ENCODE data around the gene TCEA2. TPM values are rescaled to one million over a fixed set of nuclear protein-coding genes. Genes with fewer than 3 reads are reported as not detected.

The TCEA2 gene
- polyA plus RNA-seq, 3 donors, result 15.7 to 24.3 (median 16.0) TPM

DNA sequence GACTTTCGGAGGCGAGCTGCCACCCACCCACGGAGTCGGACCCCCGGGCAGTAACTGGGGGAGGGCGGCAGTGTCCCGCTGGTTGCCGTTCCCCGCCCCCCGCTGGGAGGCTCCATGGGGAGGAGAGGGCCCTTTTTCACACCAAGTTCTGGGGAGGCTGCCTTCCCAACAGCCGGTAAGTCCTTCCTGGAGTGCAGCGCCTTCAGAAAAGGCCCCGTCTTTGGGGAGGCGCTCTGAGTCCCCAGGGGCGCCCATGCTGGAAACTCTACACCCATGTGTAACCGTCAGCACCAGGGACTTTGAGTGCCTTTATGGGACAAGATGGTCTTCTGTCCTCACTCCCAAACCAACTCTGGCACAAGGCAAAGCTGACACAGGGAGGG, 13.1 kb upstream of the TCEA2 start:
- Histone ChIP-seq H3K9ac (ENCODE audit: insufficient read depth, low read length, poor library complexity, severe bottlenecking) (no peak overlapping the region), H3K27ac (ENCODE audit: low read depth in 1 of 2, low read length in 2 of 2) (no peak overlapping the region), H3K79me2 (ENCODE audit: insufficient read depth, low read length) (no peaks in the 10 kb centered on the region), H3K36me3 (replicated peaks in 1 of 2; ENCODE audit: control insufficient read depth in 1 of 2, insufficient read depth in 2 of 2, low read length in 2 of 2) (no peaks in the 10 kb centered on the region), H4K20me1 (ENCODE audit: insufficient read depth, low read length) (no peaks in the 10 kb centered on the region), H3K9me3 (replicated peaks in 1 of 2; ENCODE audit: control insufficient read depth in 1 of 2, insufficient read depth in 1 of 2, low read length in 2 of 2) (peaks cover 0 to 14% of the 10 kb centered on the region in 2 donors), H3K4me3 (replicated peaks in 1 of 3; ENCODE audit: low read depth in 2 of 3, low read length in 3 of 3) (no peak overlapping the region), H3K4me2 (replicated peaks; ENCODE audit: extremely low read depth, low read length, poor library complexity, severe bottlenecking) (peak overlapping the region; percentile 7), H3K27me3 (ENCODE audit: control insufficient read depth in 2 of 2, insufficient read depth in 2 of 2, low read length in 2 of 2) (peaks cover 17 to 61% of the 10 kb centered on the region in 2 donors), H2AFZ (ENCODE audit: insufficient read depth, low read depth, low read length, poor library complexity, severe bottlenecking) (no peak overlapping the region), H3K4me1 (ENCODE audit: control insufficient read depth in 1 of 2, insufficient read depth in 2 of 2, low read length in 2 of 2) (peaks cover 10 to 13% of the 10 kb centered on the region in 2 donors)
- TF ChIP-seq, protein P1, sequence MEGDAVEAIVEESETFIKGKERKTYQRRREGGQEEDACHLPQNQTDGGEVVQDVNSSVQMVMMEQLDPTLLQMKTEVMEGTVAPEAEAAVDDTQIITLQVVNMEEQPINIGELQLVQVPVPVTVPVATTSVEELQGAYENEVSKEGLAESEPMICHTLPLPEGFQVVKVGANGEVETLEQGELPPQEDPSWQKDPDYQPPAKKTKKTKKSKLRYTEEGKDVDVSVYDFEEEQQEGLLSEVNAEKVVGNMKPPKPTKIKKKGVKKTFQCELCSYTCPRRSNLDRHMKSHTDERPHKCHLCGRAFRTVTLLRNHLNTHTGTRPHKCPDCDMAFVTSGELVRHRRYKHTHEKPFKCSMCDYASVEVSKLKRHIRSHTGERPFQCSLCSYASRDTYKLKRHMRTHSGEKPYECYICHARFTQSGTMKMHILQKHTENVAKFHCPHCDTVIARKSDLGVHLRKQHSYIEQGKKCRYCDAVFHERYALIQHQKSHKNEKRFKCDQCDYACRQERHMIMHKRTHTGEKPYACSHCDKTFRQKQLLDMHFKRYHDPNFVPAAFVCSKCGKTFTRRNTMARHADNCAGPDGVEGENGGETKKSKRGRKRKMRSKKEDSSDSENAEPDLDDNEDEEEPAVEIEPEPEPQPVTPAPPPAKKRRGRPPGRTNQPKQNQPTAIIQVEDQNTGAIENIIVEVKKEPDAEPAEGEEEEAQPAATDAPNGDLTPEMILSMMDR (IDR thresholded peaks at IDR 0.05), result no peak
- Mint-ChIP-seq H3K27ac (no peak overlapping the region), H3K27me3 (ENCODE audit: low read depth in 3 of 3) (peaks cover 61 to 85% (median 64%) of the 10 kb centered on the region in 3 donors), H3K4me1 (peaks cover 11% of the 10 kb centered on the region), H3K36me3 (peaks cover 0 to 3% of the 10 kb centered on the region in 2 donors), H3K4me3 (peak overlapping the region in 1 of 2 donors; percentile 46), H3K9me3 (peaks cover 0 to 7% (median 1%) of the 10 kb centered on the region in 7 donors)
- DNase-seq, result no peak
- WGBS (ENCODE audit: insufficient coverage), result 12% methylated on average over 10 of the region's 16 CpGs
- intact Hi-C loops (cut with micrococcal nuclease), result no loop called here

DNA sequence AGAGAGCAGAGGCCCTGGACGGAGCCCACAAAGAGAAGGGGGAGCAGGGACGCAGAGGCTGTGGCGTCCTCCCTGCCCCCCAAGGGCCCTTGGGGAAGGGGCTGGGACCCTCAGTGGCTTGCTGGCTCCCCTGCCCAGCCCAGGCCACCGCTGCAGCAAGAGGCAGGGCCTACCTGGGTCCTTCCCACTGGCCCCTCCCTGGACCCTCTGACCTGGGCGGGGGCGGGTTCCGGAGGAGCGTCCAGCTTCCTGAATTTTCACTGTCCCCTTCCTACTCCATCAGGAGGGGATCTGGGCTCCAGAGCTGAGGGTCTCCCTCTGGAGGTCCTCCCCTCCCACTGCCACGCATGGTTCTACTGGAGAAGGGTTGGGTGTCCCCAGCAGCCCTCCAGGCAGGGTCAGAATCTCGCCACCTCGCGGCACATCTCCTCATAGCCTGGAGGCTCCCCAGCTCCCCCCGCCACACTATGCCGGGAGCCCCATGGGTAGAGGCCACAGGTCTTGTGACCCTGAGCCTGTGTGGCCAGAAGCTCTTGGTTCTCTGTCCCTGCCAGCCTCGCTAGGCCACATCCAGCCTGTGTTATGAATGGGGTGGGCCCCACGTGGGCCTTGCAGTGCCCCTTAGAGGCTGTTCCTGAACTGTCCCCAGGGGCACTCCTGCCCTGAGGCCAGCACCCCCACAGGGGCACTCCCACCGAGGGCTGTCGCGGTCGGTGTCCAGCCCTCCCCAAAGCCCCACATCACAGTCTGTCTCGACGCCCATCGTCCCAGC, 12.6 kb upstream of the TCEA2 start:
- 51% methylated on average over 13 of the region's 23 CpGs for WGBS (ENCODE audit: insufficient coverage)
- H2AFZ ChIP-seq (ENCODE audit: insufficient read depth, low read depth, low read length, poor library complexity, severe bottlenecking), result no peak overlapping the region
- H3K4me2 ChIP-seq (replicated peaks; ENCODE audit: extremely low read depth, low read length, poor library complexity, severe bottlenecking), result no peak overlapping the region
- H3K9ac ChIP-seq (ENCODE audit: insufficient read depth, low read length, poor library complexity, severe bottlenecking), result no peak overlapping the region
- intact Hi-C loops (cut with micrococcal nuclease), result no loop called here
- H3K4me3 Mint-ChIP-seq, result peak overlapping the region in 1 of 2 donors; percentile 65
- no peak overlapping the region for H3K27ac Mint-ChIP-seq
- H3K27me3 Mint-ChIP-seq (ENCODE audit: low read depth in 3 of 3), result peaks cover 61 to 85% (median 63%) of the 10 kb centered on the region in 3 donors
- H3K4me1 ChIP-seq (ENCODE audit: control insufficient read depth in 1 of 2, insufficient read depth in 2 of 2, low read length in 2 of 2), result peaks cover 10 to 13% of the 10 kb centered on the region in 2 donors
- peaks cover 11% of the 10 kb centered on the region for H3K4me1 Mint-ChIP-seq
- H3K9me3 Mint-ChIP-seq, result peaks cover 0 to 7% (median 1%) of the 10 kb centered on the region in 7 donors
- H3K36me3 Mint-ChIP-seq, result peaks cover 0 to 3% of the 10 kb centered on the region in 2 donors
- DNase-seq, result no peak
- H3K79me2 ChIP-seq (ENCODE audit: insufficient read depth, low read length), result no peaks in the 10 kb centered on the region
- H3K36me3 ChIP-seq (replicated peaks in 1 of 2; ENCODE audit: control insufficient read depth in 1 of 2, insufficient read depth in 2 of 2, low read length in 2 of 2), result no peaks in the 10 kb centered on the region
- H3K4me3 ChIP-seq (replicated peaks in 1 of 3; ENCODE audit: low read depth in 2 of 3, low read length in 3 of 3), result no peak overlapping the region
- no peak overlapping the region for H3K27ac ChIP-seq (ENCODE audit: low read depth in 1 of 2, low read length in 2 of 2)
- H4K20me1 ChIP-seq (ENCODE audit: insufficient read depth, low read length), result no peaks in the 10 kb centered on the region
- TF ChIP-seq, protein P1 (IDR thresholded peaks at IDR 0.05), result no peak
- peaks cover 0 to 14% of the 10 kb centered on the region in 2 donors for H3K9me3 ChIP-seq (replicated peaks in 1 of 2; ENCODE audit: control insufficient read depth in 1 of 2, insufficient read depth in 1 of 2, low read length in 2 of 2)
- H3K27me3 ChIP-seq (ENCODE audit: control insufficient read depth in 2 of 2, insufficient read depth in 2 of 2, low read length in 2 of 2), result peaks cover 17 to 59% of the 10 kb centered on the region in 2 donors

Data from CD14-positive monocyte (primary cell).